Anterior cingulate cortex (tissue), 58 donors: ENCODE measurements around the gene PTPRO.

ENCODE experiments used
- DNase-seq, 58 donors: peaks; one replicate each; lab custom pipeline; 2025; lab: John Stamatoyannopoulos, UW

The PTPRO gene

DNA sequence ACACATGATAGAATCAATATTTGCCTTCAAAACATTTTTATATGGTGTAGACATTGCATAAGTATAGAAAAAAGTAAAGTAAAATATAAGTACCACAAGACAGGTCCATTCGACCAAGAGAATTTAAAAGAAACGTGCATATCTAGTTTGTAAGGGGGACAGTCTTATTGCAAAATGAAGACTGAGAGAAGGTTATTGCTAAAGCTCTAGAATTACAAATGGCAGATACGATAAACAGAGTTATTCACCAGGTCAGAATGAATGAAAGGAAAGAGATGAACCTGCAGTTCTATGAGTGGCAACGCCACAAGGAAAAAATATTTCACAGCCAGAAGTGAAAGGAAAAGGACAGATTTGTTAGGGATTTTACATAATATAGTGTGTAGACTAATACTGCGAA, 224.8 kb downstream of the PTPRO start:
- DNase-seq = no peak

DNA sequence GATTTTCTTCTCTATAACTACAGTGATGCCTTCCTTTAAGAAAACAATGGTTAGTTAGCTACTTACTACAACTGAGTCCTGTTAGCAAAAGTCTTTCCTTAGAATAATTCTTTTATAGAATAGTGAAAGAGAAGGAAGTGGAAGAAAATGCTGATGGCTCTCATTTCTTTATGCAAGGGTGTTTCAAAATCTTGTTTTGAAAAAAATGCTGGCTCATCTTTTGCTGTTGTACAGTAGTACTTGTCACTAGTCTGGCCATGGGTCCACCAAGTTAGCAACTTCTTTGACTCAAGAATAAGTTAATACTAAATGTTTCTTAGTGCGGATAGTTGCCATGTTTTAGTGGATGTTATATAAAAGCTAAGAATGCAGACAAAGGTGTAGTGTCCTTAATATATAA, 225.4 kb downstream of the PTPRO start:
- no peak for DNase-seq

DNA sequence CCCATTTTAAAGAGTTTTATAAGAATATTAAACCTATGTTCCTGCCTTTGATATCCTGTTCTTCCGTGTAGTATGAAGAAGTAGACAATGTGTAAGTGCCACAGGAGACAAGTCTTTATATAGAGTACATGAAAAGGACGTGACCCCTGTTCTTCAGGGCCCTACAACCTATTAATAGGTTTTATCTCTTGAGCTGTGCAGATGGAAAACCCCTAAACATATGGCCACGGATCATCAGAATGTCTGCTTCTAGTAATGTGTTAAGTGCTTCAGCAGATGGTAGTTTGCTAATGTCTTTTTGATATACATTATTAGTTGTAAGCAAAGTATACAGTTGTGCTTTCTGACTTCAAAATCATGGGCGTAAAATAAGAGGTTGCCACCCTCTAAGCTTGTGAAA, 228.5 kb downstream of the PTPRO start:
- no peak for DNase-seq

DNA sequence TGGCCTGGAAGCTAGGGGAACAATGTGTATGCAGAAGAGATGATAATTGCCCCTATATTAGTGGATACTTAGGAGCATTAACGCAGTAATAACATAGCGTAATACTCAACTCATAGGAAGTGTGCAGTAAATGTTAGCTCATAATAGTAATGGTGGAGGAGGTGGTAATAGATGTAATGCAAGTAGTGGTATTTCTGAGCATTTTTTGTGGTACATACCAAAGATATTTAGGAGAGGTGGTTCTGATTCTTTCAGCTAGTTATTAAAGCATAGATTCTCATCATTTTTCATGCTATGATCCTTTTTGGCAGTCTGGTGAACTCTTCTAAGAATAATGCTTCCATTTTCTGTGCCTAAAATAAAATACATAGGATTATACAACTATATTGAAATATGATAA, 233.1 kb downstream of the PTPRO start:
- no peak for DNase-seq

GRCh38 chr12:15556411-15557102, 234.2 kb downstream of the PTPRO start:
- DNase-seq = no peak

- no peak for DNase-seq
Measured at GRCh38 chr12:15558915-15559528, 236.7 kb downstream of the PTPRO start.

GRCh38 chr12:15561396-15561795, 239.1 kb downstream of the PTPRO start:
- DNase-seq = no peak

GRCh38 chr12:15562263-15562662, 240.0 kb downstream of the PTPRO start:
- DNase-seq = no peak

- peak in 1 of 58 donors; percentile 26 for DNase-seq
Measured at GRCh38 chr12:15563663-15564062, 241.4 kb downstream of the PTPRO start.

- no peak for DNase-seq
Measured at GRCh38 chr12:15574353-15574752, 252.0 kb downstream of the PTPRO start.

DNA sequence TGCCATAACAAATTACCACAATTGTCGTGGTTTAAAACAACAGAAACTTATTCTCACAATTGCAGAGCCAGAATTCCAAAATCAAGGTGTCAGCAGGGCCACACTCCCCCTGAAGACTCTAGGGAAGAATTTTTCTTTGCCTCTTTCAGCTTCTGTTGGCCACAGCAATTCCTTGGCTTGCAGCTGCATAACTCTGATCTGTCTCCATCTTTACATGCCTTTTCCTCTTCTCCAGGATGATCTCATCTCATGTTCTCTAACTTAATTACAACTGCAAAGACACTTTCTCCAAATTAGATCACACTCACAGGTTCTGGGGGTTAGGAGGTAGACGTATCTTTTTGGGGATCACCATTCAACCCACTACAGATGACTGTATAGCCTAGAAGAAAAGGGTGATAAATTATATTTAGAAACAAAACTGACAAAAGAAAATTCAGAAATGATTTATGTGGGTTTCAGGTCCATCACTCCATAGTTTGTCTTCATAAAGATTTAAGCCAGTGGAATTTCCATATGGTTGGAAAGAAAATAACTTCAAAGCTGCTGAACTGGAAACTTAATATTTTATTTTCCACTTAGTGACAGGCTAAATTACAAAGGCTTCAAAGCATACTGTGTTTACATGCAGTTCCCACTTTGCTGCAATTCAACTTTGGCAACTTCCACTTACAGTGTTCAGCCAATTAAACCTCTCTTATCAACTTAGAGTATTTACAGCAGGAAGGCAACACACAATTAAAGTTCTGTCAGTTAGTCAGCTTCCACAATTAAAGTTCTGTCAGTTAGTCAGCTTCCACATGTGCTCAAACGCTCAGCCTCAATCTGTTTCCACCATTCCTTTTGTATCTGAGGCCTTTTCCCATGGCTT, 253.6 kb downstream of the PTPRO start:
- DNase-seq = no peak

DNA sequence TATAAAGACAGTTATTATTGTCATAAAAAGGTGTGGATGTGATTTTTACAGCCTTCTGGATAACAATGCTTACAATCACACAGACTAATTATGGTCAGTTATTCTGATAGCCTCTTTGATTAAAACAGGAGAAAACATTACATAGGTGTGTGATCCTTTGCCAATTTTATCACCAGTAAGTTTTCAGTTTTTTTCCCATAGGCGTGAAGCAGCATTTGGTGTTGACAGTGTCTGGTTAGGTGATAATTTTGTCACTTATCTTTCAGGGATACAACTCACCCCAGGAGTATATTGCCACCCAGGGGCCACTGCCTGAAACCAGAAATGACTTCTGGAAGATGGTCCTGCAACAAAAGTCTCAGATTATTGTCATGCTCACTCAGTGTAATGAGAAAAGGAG, 258.1 kb downstream of the PTPRO start:
- DNase-seq = no peak

DNA sequence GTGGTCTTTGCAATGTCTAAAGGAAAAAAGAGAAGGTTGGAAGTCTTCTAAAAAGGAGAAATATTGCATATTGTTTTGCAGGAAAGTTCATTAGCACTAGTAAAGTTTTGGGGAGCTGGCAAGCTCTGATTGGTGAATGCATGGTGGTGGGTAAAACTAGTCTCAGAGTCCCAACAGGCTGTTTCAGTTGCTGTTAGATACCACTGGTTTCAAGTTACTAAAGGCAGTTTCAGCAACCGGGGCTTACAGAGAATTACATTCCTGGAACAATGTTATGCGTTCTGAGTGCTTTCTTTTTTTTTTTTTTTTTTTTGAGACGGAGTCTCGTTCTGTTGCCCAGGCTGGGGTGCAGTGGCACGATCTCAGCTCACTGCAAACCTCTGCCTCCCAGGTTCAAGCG, 258.7 kb downstream of the PTPRO start:
- DNase-seq = no peak

DNA sequence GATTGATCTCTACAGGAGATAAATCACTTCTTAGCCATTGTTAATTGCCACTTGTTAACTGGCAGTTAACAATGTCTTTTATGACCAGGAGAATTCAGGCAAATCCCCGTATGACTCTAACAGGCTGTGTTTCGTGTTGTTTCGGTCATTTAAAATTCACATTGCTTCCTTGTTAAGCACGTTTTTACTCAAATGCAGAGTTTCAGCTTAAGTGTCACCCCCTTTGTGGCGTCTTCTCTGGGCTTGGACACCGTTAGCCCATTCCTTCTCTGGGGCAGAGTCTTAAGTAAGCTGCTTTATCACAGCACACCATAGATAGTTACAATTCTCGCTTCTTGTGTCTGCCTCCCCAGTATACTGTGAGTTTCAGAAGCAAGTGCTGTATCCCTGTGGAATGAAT, 261.5 kb downstream of the PTPRO start:
- no peak for DNase-seq

DNA sequence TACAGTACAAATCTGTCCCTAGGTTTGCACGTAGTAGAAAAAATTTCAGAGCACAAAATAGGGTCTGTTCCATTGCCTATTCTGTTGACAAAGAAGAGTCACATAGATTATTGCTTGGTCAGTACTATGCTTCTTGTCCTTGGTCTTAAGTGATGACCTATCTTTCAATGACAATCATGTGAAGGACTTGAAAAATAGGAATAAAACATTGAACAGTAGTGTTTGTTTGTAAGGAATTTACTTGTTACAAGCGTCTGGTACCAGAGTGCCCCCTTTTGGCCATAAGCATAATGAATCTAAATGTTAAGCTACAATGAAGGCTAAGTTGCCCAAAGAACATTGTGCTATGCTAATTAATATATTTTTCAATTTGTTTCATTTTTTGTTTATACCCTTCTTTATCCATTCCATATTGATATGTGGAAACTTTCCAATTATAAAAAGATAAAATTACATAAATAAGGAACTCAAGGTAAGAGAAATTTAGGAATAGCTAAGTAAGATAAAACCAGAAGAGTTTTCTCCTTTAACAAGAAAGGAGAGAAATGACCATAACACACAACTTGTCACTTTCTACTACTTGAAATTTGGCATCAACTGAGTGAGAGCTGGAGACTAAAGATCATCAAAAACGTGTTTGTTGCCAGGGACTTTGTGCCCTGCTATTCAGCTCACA, 262.2 kb downstream of the PTPRO start:
- DNase-seq = peak in 9 of 58 donors; percentile 3 to 41 (median 12)

DNA sequence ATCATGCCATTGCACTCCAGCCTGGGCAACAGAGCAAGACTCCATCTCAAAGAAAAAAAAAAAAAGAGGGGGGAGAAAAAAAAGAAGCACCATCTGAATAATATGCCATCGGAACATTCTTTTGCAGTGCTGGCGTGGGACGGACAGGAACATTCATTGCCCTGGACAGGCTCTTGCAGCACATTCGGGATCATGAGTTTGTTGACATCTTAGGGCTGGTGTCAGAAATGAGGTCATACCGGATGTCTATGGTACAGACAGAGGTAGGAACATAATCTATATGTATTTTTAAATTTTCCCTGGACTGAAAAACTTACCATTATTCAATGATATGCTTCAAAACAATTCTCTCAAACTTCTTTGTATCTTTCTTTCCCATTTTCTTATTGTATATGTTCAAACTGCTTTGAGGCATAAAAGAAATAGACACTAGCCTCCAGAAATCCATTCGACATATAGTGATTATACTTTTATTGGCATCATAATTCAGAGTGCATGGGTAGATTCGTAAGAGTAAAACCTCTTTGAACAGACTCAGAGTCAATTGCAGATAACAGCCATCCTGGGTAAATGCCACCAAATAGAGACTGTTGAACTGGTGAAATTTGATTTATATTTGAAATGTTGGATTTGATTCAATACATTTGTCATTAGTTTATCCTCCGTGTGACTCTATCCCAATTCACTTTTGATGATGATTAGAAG, 267.2 kb downstream of the PTPRO start:
- DNase-seq = no peak

GRCh38 chr12:15590180-15590826, 268.0 kb downstream of the PTPRO start:
- DNase-seq = peak in 46 of 58 donors; percentile 4 to 82 (median 38)

DNA sequence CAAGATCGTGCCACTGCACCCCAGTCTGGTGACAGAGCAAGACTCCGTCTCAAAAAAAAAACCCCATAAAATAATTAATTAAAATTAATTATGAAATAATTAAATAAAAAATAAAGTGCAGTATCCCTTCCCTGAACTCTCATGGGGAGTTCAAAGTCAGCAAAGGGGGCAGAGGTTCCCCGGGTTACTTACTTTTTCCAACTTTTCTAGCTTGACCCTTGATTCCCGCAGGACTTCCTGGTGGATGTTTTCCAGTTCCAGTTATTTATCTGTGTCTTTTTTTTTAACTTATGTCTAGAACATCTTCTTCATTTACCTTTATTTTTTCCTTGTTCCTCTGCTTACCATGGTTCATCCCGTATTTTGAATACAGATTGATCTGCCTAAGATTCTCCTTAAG, 269.5 kb downstream of the PTPRO start:
- DNase-seq = no peak

- no peak for DNase-seq
Measured at GRCh38 chr12:15592934-15593333, 270.6 kb downstream of the PTPRO start.

- DNase-seq = no peak
Measured at GRCh38 chr12:15596174-15596573, 273.9 kb downstream of the PTPRO start.
